Gastrocnemius medialis (tissue), 4 donors: Measurements from ENCODE around the gene ZNF578. TPM values are rescaled to one million over a fixed set of nuclear protein-coding genes. Genes with fewer than 3 reads are reported as not detected.

Experiments
- ATAC-seq, 2 donors: fragments of 150-250 bp; one replicate each; pipeline ENCODE4 v1.9.1; 2016
- DNase-seq, 2 donors: peaks; one replicate each; pipeline ENCODE4 v3.0.0-alpha.2; 2019
- H3K27ac ChIP-seq, 4 donors: fragments of 200-600 bp; sonication (generic); 1 replicate in 1 of 4; 2 replicates in 3 of 4; pipeline ENCODE4 v1.5.1; 2016 to 2018; ENCODE audit warnings: mild to moderate bottlenecking in 2 of 4, moderate library complexity in 1 of 4
- H3K27me3 ChIP-seq, 3 donors: fragments of 200-600 bp; sonication (generic) in 2 of 3; 1 replicate in 1 of 3; 2 replicates in 2 of 3; pipeline versions ENCODE4 v1.5.1 to v1.6.0; 2016 to 2019; ENCODE audit warnings: mild to moderate bottlenecking in 1 of 3, moderate library complexity in 1 of 3
- H3K36me3 ChIP-seq, 2 donors: fragments of 200-600 bp; sonication (generic) in 1 of 2; one replicate each; pipeline ENCODE4 v1.5.1; 2017 to 2018
- H3K4me1 ChIP-seq, 2 donors: fragments of 200-600 bp; sonication (generic) in 1 of 2; one replicate each; pipeline ENCODE4 v1.5.1; 2016 to 2017; ENCODE audit warnings: mild to moderate bottlenecking in 2 of 2
- H3K4me3 ChIP-seq, 4 donors: fragments of 200-600 bp; sonication (generic) in 3 of 4; 1 replicate in 1 of 4; 2 replicates in 3 of 4; pipeline ENCODE4 v1.5.1; 2016 to 2019; ENCODE audit warnings: mild to moderate bottlenecking in 2 of 4
- H3K9me3 ChIP-seq, 3 donors: fragments of 200-600 bp; sonication (generic) in 2 of 3; 1 replicate in 1 of 3; 2 replicates in 2 of 3; pipeline ENCODE4 v1.5.1; 2016 to 2019
- CTCF ChIP-seq, 5 experiments: fragments of 450-650 bp in 3 of 5; fragments of 200-600 bp in 2 of 5; sonication (generic) in 2 of 5; IDR thresholded peaks in 4 of 5; conservative IDR thresholded peaks in 1 of 5; 1 replicate in 4 of 5; 2 replicates in 1 of 5; pipeline ENCODE4 v1.5.1; 2016 to 2019; ENCODE audit warnings: antibody characterized with exemption in 5 of 5, mild to moderate bottlenecking in 3 of 5, moderate library complexity in 3 of 5
- POLR2A ChIP-seq, 2 donors: fragments of 450-650 bp; IDR thresholded peaks; one replicate each; pipeline ENCODE4 v1.6.1; 2017; ENCODE audit warnings: antibody characterized with exemption in 2 of 2, mild to moderate bottlenecking in 2 of 2, moderate library complexity in 2 of 2
- in situ Hi-C, 4 donors: fragments of 200-750 bp; cut with MboI; loops; one replicate each; pipeline versions ENCODE4 v1.15.0 to v1.8.0; 2017; ENCODE audit warnings: low sequenced_read_pairs in 4 of 4
- intact Hi-C: fragments of 100-400 bp; cut with DNase I; formaldehyde crosslinking; loops from one replicate; pipeline ENCODE4 v1.15.1; 2023; ENCODE audit warnings: low total_unique reads
- total RNA-seq, 4 donors: library from RNA; depleted of rRNA; stranded (reverse); fragments of >200 nt; gene quantifications; one replicate each; pipeline versions ENCODE4 v1.1.0 to v1.2.3, GENCODE V29; 2016

ZNF578 gene
- total RNA-seq, 4 donors from 2014 or later: 0.20 to 0.63 (median 0.33) TPM; not detected in 1

- in situ Hi-C loops (no loop called here), intact Hi-C loops (no loop called here)
- Histone ChIP-seq H3K27ac (no peak overlapping the region), H3K27me3 (no peaks in the 10 kb centered on the region), H3K36me3 (no peaks in the 10 kb centered on the region), H3K9me3 (no peaks in the 10 kb centered on the region), H3K4me1 (no peaks in the 10 kb centered on the region), H3K4me3 (no peak overlapping the region)
- DNase-seq (no peak), ATAC-seq (no peak)
- TF ChIP-seq POLR2A (IDR thresholded peaks at IDR 0.05) (no peak), CTCF (IDR thresholded peaks at IDR 0.05 in 4 of 5, conservative IDR thresholded peaks at IDR 0.05 in 1 of 5) (no peak)
Measured at GRCh38 chr19:52522551-52522950, 69.2 kb downstream of the ZNF578 start.

DNA sequence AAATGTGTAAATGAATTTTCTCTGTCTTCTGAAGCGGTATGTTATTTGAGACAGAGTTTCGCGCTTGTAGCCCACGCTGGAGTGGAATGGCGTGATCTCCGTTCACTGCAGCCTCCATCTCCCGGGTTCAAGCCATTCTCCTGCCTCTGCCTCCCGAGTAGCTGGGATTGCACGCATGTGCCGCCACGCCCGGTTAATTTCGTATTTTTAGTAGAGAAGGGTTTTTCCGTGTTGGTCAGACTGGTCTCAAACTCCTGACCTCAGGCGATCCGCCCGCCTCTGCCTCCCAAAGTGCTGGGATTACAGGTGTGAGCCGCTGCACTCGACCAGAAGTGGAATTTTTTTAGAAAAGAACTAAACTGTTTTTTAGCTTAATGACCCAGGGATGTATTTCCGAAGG lies 70.7 kb downstream of the ZNF578 start:
- H3K4me1 ChIP-seq: peaks cover 8 to 11% of the 10 kb centered on the region in 2 donors
- no peak overlapping the region for H3K4me3 ChIP-seq
- no peaks in the 10 kb centered on the region for H3K9me3 ChIP-seq
- intact Hi-C loops (no loop called here), in situ Hi-C loops (no loop called here)
- H3K27me3 ChIP-seq: no peaks in the 10 kb centered on the region
- no peak for DNase-seq
- H3K27ac ChIP-seq: no peak overlapping the region
- TF ChIP-seq CTCF (IDR thresholded peaks at IDR 0.05 in 4 of 5, conservative IDR thresholded peaks at IDR 0.05 in 1 of 5): no peak
- no peak for TF ChIP-seq POLR2A (IDR thresholded peaks at IDR 0.05)
- ATAC-seq: no peak
- no peaks in the 10 kb centered on the region for H3K36me3 ChIP-seq

- in situ Hi-C loops: loop anchor here in 2 of 4 donors (5.0 kb wide), 2 partner anchors 40 to 45 kb away; partner anchors contain the start of gene ZNF701 (in 1 of the 2)
- no peaks in the 10 kb centered on the region for H3K36me3 ChIP-seq
- peak; percentile 64 to 72 (median 68) for TF ChIP-seq CTCF (IDR thresholded peaks at IDR 0.05 in 4 of 5, conservative IDR thresholded peaks at IDR 0.05 in 1 of 5)
- peak in 1 of 2 donors; percentile 44 for TF ChIP-seq POLR2A (IDR thresholded peaks at IDR 0.05)
- H3K4me3 ChIP-seq: peak within 1 kb of the TSS; percentile 73 to 94 (median 88)
- peak; percentile 90 to 96 for DNase-seq
- no peaks in the 10 kb centered on the region for H3K9me3 ChIP-seq
- H3K4me1 ChIP-seq: peaks cover 8 to 11% of the 10 kb centered on the region in 2 donors
- H3K27ac ChIP-seq: peak within 1 kb of the TSS; percentile 76 to 92 (median 90)
- no peaks in the 10 kb centered on the region for H3K27me3 ChIP-seq
- intact Hi-C loops: loop anchor here (1.0 to 5.0 kb wide), 8 partner anchors 9 to 541 kb away; partner anchors contain the start of genes PPP2R1A, ZNF350, ZNF480 and ZNF528
- peak; percentile 93 to 96 for ATAC-seq
Measured at GRCh38 chr19:52527134-52527955, 74.0 kb downstream of the ZNF578 start, which contains the start of gene ZNF808. Gene ZNF808 (plus strand): TSS chr19:52527668. CDS start chr19:52543285, 15,617 bp downstream.

GRCh38 chr19:52527956-52528351 lies 74.6 kb downstream of the ZNF578 start:
- ATAC-seq: peak; percentile 16 to 36

More at GRCh38 chr19:52527956-52528351, 74.6 kb downstream of the ZNF578 start:
- no peak for DNase-seq
- H3K27ac ChIP-seq: peak overlapping the region; percentile 76 to 92 (median 90)
- in situ Hi-C loops (loop anchor here in 2 of 4 donors (5.0 kb wide), 2 partner anchors 39 to 44 kb away; partner anchors contain the start of gene ZNF701 (in 1 of the 2)), intact Hi-C loops (loop anchor here (1.0 to 5.0 kb wide), 8 partner anchors 8 to 542 kb away; partner anchors contain the start of genes PPP2R1A, ZNF350, ZNF480 and ZNF528)
- no peaks in the 10 kb centered on the region for H3K36me3 ChIP-seq
- H3K4me3 ChIP-seq: peak overlapping the region; percentile 62 to 94 (median 82)
- H3K27me3 ChIP-seq: no peaks in the 10 kb centered on the region
- H3K4me1 ChIP-seq: peaks cover 10 to 11% of the 10 kb centered on the region in 2 donors
- no peaks in the 10 kb centered on the region for H3K9me3 ChIP-seq
- TF ChIP-seq POLR2A (IDR thresholded peaks at IDR 0.05) (no peak), CTCF (IDR thresholded peaks at IDR 0.05 in 4 of 5, conservative IDR thresholded peaks at IDR 0.05 in 1 of 5) (no peak)
